Heart left ventricle (tissue), 16 donors: ENCODE data around the gene RNF2. TPM values are rescaled to one million over a fixed set of nuclear protein-coding genes. Genes with fewer than 3 reads are reported as not detected.

Experiments used
- ATAC-seq, 4 donors: fragments of 200-7000 bp; cut with Tn5 transposase; one replicate each; pipeline ENCODE4 v1.9.1; 2020 to 2022; ENCODE audit warnings: moderate library complexity in 4 of 4, mild to moderate bottlenecking in 3 of 4, moderate number of reproducible peaks in 1 of 4
- DNase-seq, 5 donors: peaks; one replicate each; pipeline ENCODE4 v3.0.0-alpha.2; 2020
- H3K27ac ChIP-seq, 12 donors: fragments of 200-600 bp; sonication (generic) in 4 of 12; one replicate each; pipeline versions ENCODE4 v1.5.0 to v1.8.0; 2016 to 2022; ENCODE audit warnings: mild to moderate bottlenecking in 2 of 12
- H3K27me3 ChIP-seq, 9 donors: fragments of 200-600 bp; sonication (generic) in 2 of 9; one replicate each; pipeline versions ENCODE4 v1.5.1 to v1.8.0; 2016 to 2022; ENCODE audit warnings: mild to moderate bottlenecking in 3 of 9
- H3K36me3 ChIP-seq, 9 donors: fragments of 200-600 bp; sonication (generic) in 2 of 9; one replicate each; pipeline versions ENCODE4 v1.5.0 to v1.8.0; 2018 to 2022; ENCODE audit warnings: mild to moderate bottlenecking in 2 of 9
- H3K4me1 ChIP-seq, 12 donors: fragments of 200-600 bp; sonication (generic) in 4 of 12; one replicate each; pipeline versions ENCODE4 v1.5.0 to v1.8.0; 2016 to 2022; ENCODE audit warnings: mild to moderate bottlenecking in 3 of 12
- H3K4me3 ChIP-seq, 12 donors: fragments of 200-600 bp; sonication (generic) in 4 of 12; one replicate each; pipeline versions ENCODE4 v1.5.0 to v1.8.0; 2017 to 2022; ENCODE audit warnings: mild to moderate bottlenecking in 9 of 12, moderate library complexity in 4 of 12
- H3K9me3 ChIP-seq, 12 donors: fragments of 200-600 bp; sonication (generic) in 4 of 12; one replicate each; pipeline versions ENCODE4 v1.5.0 to v1.8.0; 2016 to 2022; ENCODE audit warnings: mild to moderate bottlenecking in 1 of 12
- CTCF ChIP-seq, 12 donors: fragments of 200-600 bp; sonication (generic) in 4 of 12; IDR thresholded peaks; one replicate each; pipeline versions ENCODE4 v1.5.0 to v1.8.0; 2018 to 2022; ENCODE audit warnings: antibody characterized with exemption in 12 of 12, mild to moderate bottlenecking in 5 of 12
- POLR2A ChIP-seq, 2 donors: fragments of 450-650 bp; IDR thresholded peaks; one replicate each; pipeline ENCODE4 v1.6.1; 2017; ENCODE audit warnings: antibody characterized with exemption in 2 of 2, mild to moderate bottlenecking in 2 of 2, moderate library complexity in 2 of 2
- WGBS, 4 donors: extraction: QIAGEN DNeasy Blood & Tissue Kit in 2 of 4; methylation state at CpG; one replicate each; pipeline versions ENCODE4 v1.1.5 to v1.1.7; 2013 to 2018; 5-methylcytosine and 5-hydroxymethylcytosine counted together
- intact Hi-C, 10 donors: fragments of 100-400 bp; cut with DNase I; formaldehyde crosslinking; loops; one replicate each; pipeline versions ENCODE4 v1.11.1 to v1.14.2; 2022
- polyA plus RNA-seq, 2 donors: library from polyadenylated mRNA; stranded (reverse); fragments of 200-250 nt; gene quantifications; one replicate each; pipeline ENCODE4 v1.2.3, GENCODE V29; 2013
- total RNA-seq, 9 donors: library from RNA; depleted of rRNA in 2 of 9; stranded (reverse); fragments of >200 nt in 2 of 9; fragmentation: NEBNext Ultra II Directional in 3 of 9; extraction: Animal tissue kit (Norgen Biotek cat#: 25700) in 3 of 9; gene quantifications; one replicate each; pipeline versions ENCODE4 v1.1.0 to v1.2.4, GENCODE V29; 2016 to 2023
- donor health status: ischemic (EF 13 %, LVEDD 7.1; RV severe dilation, severe dysfunction).
- donor health status: healthy with polysubstance abuse.
- donor health status: DM: no; HTN: yes; CAD: no.
- donor health status: DM: no; HTN: no; CAD: no.
- donor health status: ischemic (EF 25% LVEDD 6.9; RV normal size, moderate dysfunction).
- donor health status: ischemic (EF 25% LVEDD 5.7; RV mildly dilated, moderate dysfunction).
- donor health status: healthy.
- donor health status: DM: yes; HTN: yes; CAD: no.
- donor health status: ischemic (EF 35%, LVEDD 5.7; RV mildly dilated, moderate dysfunction).
- donor health status: nonischemic (EF 11% LVEDD 7.7; RV severe dilation, severe dysfunction).
- donor health status: DM: yes; HTN: yes; CAD: no.
- donor health status: PGD.
- donor health status: ischemic (EF 29% LVEDD 5.4; RV normal size, mild dysfunction).
- donor health status: nonischemic (EF 23%, LVEDD 6.1; RV moderate dilation, normal function).

Gene RNF2
- total and polyA plus RNA-seq, 11 donors: 2.7 to 18.6 (median 12.4) TPM

GRCh38 chr1:185077374-185077773, 32.0 kb downstream of the RNF2 start:
- 81 to 84% (median 82%) methylated on average over 4 of the region's 4 CpGs for WGBS, 4 donors
- Histone ChIP-seq H3K9me3 (no peaks in the 10 kb centered on the region), H3K4me1 (peaks cover 0 to 5% (median 0%) of the 10 kb centered on the region in 12 donors), H3K36me3 (no peaks in the 10 kb centered on the region), H3K27ac (no peak overlapping the region), H3K27me3 (no peaks in the 10 kb centered on the region), H3K4me3 (no peak overlapping the region)
- no peak for TF ChIP-seq POLR2A (IDR thresholded peaks at IDR 0.05)
- no peak for TF ChIP-seq CTCF (IDR thresholded peaks at IDR 0.05)
- ATAC-seq: no peak
- intact Hi-C loops: no loop called here
- DNase-seq: no peak

GRCh38 chr1:185080422-185080821, 35.1 kb downstream of the RNF2 start:
- ATAC-seq: no peak

GRCh38 chr1:185083818-185084217, 38.5 kb downstream of the RNF2 start:
- H3K4me3 ChIP-seq: no peak overlapping the region
- intact Hi-C loops: no loop called here
- no peak overlapping the region for H3K27ac ChIP-seq
- ATAC-seq: no peak
- TF ChIP-seq POLR2A (IDR thresholded peaks at IDR 0.05) (no peak), CTCF (IDR thresholded peaks at IDR 0.05) (no peak)
- H3K36me3 ChIP-seq: peaks cover 0 to 16% (median 11%) of the 10 kb centered on the region in 9 donors
- 96 to 100% (median 99%) methylated on average over 2 of the region's 2 CpGs for WGBS, 4 donors
- H3K27me3 ChIP-seq: no peaks in the 10 kb centered on the region
- H3K4me1 ChIP-seq: peaks cover 0 to 5% (median 0%) of the 10 kb centered on the region in 12 donors
- DNase-seq: no peak
- H3K9me3 ChIP-seq: no peaks in the 10 kb centered on the region

More at GRCh38 chr1:185080422-185080821, 35.1 kb downstream of the RNF2 start:
- H3K9me3 ChIP-seq: no peaks in the 10 kb centered on the region
- intact Hi-C loops: no loop called here
- H3K36me3 ChIP-seq: no peaks in the 10 kb centered on the region
- DNase-seq: no peak
- TF ChIP-seq CTCF (IDR thresholded peaks at IDR 0.05): no peak
- no peak for TF ChIP-seq POLR2A (IDR thresholded peaks at IDR 0.05)
- no peaks in the 10 kb centered on the region for H3K27me3 ChIP-seq
- H3K4me1 ChIP-seq: peaks cover 0 to 5% (median 0%) of the 10 kb centered on the region in 12 donors
- H3K27ac ChIP-seq: no peak overlapping the region
- no peak overlapping the region for H3K4me3 ChIP-seq

GRCh38 chr1:185087101-185087500, 41.7 kb downstream of the RNF2 start:
- DNase-seq: no peak
- TF ChIP-seq POLR2A (IDR thresholded peaks at IDR 0.05) (no peak), CTCF (IDR thresholded peaks at IDR 0.05) (no peak)
- 93 to 97% (median 96%) methylated on average over 1 of the region's 1 CpG for WGBS, 4 donors
- Histone ChIP-seq H3K4me1 (no peaks in the 10 kb centered on the region), H3K9me3 (no peaks in the 10 kb centered on the region), H3K4me3 (no peak overlapping the region), H3K27ac (no peak overlapping the region), H3K36me3 (peaks cover 0 to 42% (median 32%) of the 10 kb centered on the region in 9 donors), H3K27me3 (no peaks in the 10 kb centered on the region)
- no peak for ATAC-seq
- intact Hi-C loops: no loop called here
